ENCODE results near the gene C2orf69.

GRCh38 chr2:199946836-199947235 is 35.7 kb downstream of the C2orf69 start:
- TF ChIP-seq SPI1 (IDR thresholded peaks at IDR 0.05; ENCODE audit: low read depth, low read length) (no peak), POLR2A (IDR thresholded peaks at IDR 0.05; ENCODE audit: low read depth, low read length) (no peak), POLR2AphosphoS5 (IDR thresholded peaks at IDR 0.05; ENCODE audit: low read depth, low read length) (no peak), PAX5 (IDR thresholded peaks at IDR 0.05; ENCODE audit: insufficient read depth, low read length, severe bottlenecking) (no peak), POU2F2 (IDR thresholded peaks at IDR 0.05; ENCODE audit: low read depth, low read length) (no peak)
